A549 (cell line): ENCODE measurements around the gene TM4SF20. TPM values are rescaled to one million over a fixed set of nuclear protein-coding genes. Genes with fewer than 3 reads are reported as not detected.

ENCODE experiments used
- polyA plus RNA-seq, 4 experiments: library from polyadenylated mRNA; depleted of rRNA in 3 of 4; stranded (reverse); fragments of >200 nt; fragmentation: RNase III in 1 of 4; extraction: RNeasy Plus Mini Kit Qiagen cat#74134 plus additional on column Dnase treatment in 1 of 4; gene quantifications; 2 replicates in 3 of 4; 3 replicates in 1 of 4; pipeline ENCODE4 v1.2.3, GENCODE V29; 2011 to 2017

TM4SF20 gene
- polyA plus RNA-seq, 2 of the 4 experiments (the other 2 are of a cell fraction), result 59.3 to 136 TPM

Other genes starting within 250 kb of the TM4SF20 start
- gene COL4A4, start 215.1 kb downstream of the TM4SF20 start, polyA plus RNA-seq (2011; rRNA removed), result 6.8 and 7.1 TPM in 2 replicates
- 1.4 to 2.2 TPM (median 1.7 TPM) in 3 replicates for gene COL4A4, start 215.1 kb downstream of the TM4SF20 start, polyA plus RNA-seq (2017; fragmentation: RNase III; extraction: RNeasy Plus Mini Kit Qiagen cat#74134 plus additional on column Dnase treatment)
- 6.8 and 7.4 TPM in 2 replicates for gene COL4A3, start 214.7 kb downstream of the TM4SF20 start, polyA plus RNA-seq (2011; rRNA removed)
- 1.5 to 2.1 TPM (median 1.8 TPM) in 3 replicates for gene COL4A3, start 214.7 kb downstream of the TM4SF20 start, polyA plus RNA-seq (2017; fragmentation: RNase III; extraction: RNeasy Plus Mini Kit Qiagen cat#74134 plus additional on column Dnase treatment)
- 223 and 252 TPM in 2 replicates for gene MFF, start 54.1 kb downstream of the TM4SF20 start, polyA plus RNA-seq (2011; rRNA removed)
- gene MFF, start 54.1 kb downstream of the TM4SF20 start, polyA plus RNA-seq (2017; fragmentation: RNase III; extraction: RNeasy Plus Mini Kit Qiagen cat#74134 plus additional on column Dnase treatment), result 129 to 141 TPM (median 135 TPM) in 3 replicates
- gene SCYGR1, start 8.6 kb upstream of the TM4SF20 start, polyA plus RNA-seq (2011; rRNA removed), result not detected in 2 replicates
- gene SCYGR1, start 8.6 kb upstream of the TM4SF20 start, polyA plus RNA-seq (2017; fragmentation: RNase III; extraction: RNeasy Plus Mini Kit Qiagen cat#74134 plus additional on column Dnase treatment), result not detected in 3 replicates
- 384 and 415 TPM in 2 replicates for gene AGFG1, start 92.8 kb upstream of the TM4SF20 start, polyA plus RNA-seq (2011; rRNA removed)
- 96.9 to 104 TPM (median 100 TPM) in 3 replicates for gene AGFG1, start 92.8 kb upstream of the TM4SF20 start, polyA plus RNA-seq (2017; fragmentation: RNase III; extraction: RNeasy Plus Mini Kit Qiagen cat#74134 plus additional on column Dnase treatment)
- gene SCYGR2, start 219.6 kb upstream of the TM4SF20 start, polyA plus RNA-seq (2011; rRNA removed), result not detected in 2 replicates
- not detected in 3 replicates for gene SCYGR2, start 219.6 kb upstream of the TM4SF20 start, polyA plus RNA-seq (2017; fragmentation: RNase III; extraction: RNeasy Plus Mini Kit Qiagen cat#74134 plus additional on column Dnase treatment)
- not detected in 2 replicates for gene SCYGR3, start 235.5 kb upstream of the TM4SF20 start, polyA plus RNA-seq (2011; rRNA removed)
- not detected in 3 replicates for gene SCYGR3, start 235.5 kb upstream of the TM4SF20 start, polyA plus RNA-seq (2017; fragmentation: RNase III; extraction: RNeasy Plus Mini Kit Qiagen cat#74134 plus additional on column Dnase treatment)
- not detected in 2 replicates for gene SCYGR4, start 238.2 kb upstream of the TM4SF20 start, polyA plus RNA-seq (2011; rRNA removed)
- not detected in 3 replicates for gene SCYGR4, start 238.2 kb upstream of the TM4SF20 start, polyA plus RNA-seq (2017; fragmentation: RNase III; extraction: RNeasy Plus Mini Kit Qiagen cat#74134 plus additional on column Dnase treatment)